NB4 (cell line): ENCODE results near the gene AKAP6.

Experiments
- CTCF ChIP-seq: IDR thresholded peaks from one replicate; pipeline ENCODE4 v1.5.1; 2012; ENCODE audit warnings: low read depth, low read length
- MYC ChIP-seq: IDR thresholded peaks from 2 replicates; pipeline ENCODE4 v1.6.1; 2011; ENCODE audit warnings: low read depth, low read length
- POLR2A ChIP-seq: IDR thresholded peaks from 2 replicates; pipeline ENCODE4 v1.6.1; 2011; ENCODE audit warnings: mild to moderate bottlenecking; ENCODE audit not compliant: insufficient read length; ENCODE audit errors: extremely low read depth

DNA sequence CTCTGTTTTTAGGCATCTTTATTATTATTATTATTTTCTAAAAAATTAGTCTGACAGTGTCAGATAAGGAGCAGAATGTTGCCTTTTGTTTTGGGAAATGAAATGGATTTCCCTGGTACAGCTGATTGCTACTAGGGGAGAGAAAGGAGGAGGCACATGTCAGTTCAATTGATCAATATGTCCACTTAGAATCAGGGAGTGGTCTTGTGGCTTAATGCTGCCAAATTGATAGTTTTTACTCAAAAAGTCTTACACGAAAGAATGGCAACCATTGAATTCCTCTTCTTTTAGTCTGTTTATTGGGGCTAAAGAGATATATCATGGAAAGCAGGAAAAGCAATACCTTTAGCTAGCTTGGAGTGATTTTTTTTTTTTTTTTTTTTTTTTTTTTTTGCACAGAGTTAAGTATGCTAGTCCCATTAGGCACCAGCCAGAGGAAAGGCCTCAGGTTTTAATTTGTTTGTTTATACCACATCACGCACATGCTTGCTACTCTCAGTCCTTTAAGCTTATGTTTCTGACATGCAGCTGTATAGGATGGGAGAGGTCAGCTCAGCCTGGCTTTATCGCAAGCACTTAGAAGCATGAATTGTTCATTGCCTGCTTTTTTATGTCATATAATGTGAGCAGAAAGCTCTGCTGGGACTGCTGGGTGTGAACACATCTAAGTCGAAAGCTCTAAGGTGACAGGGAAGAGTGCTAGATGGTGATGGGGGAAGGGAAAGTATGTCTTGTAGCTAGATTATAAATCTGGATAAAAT is 1.4 kb downstream of the AKAP6 start:
- TF ChIP-seq CTCF (no peak), POLR2A (no peak), MYC (no peak)
